GM18907 (cell line): ENCODE results near the gene CDC42EP5.

Source experiments
- ATAC-seq: cut with Tn5 transposase; IDR thresholded peaks from one replicate; pipeline ENCODE4 v1.9.1; 2021; ENCODE audit warnings: mild to moderate bottlenecking, moderate library complexity; ENCODE audit not compliant: unreplicated experiment

Gene CDC42EP5

DNA sequence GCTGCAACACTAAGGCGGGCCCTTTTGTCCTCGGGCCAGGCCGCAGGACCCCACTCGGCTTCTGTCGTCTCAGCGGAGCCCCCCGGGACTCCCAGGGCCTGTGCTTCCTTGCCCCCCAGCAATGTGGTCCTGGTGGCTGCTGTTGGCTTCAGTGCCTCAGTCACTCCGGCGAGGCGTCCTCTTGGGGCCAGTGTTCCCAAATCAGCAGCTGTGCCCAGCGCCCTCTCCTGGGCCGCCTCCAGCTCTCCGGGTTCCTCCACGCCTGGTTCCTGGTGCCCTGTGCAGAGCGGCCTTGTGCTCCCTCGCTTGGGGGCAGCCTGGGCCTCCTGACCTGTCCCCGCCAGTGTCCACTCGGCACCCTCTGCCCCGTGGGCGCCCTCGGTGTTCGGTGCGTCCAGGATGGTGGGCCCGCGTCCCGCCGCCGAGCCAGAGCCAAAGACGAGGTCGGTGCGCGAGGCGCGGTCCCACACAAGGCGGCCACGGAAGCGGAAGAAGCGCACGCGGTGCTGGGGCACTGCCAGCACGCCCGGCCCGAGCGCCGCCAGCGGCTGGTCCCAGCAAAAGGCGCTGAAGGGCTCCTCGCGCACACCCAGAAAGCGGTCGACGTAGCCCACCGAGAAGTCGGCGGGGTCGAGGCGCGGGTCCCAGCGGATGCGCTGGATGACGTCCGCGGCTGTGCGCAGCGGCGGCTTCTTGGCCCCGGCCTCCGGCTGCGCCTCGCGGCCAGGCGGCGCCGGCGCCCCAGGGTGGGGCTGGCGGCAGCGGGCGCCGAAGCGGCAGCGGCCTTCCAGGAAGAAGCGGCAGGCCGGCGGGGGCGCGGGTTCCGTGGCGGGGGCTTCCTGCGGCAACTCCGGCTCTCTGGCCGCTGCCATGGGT is 10.2 kb downstream of the CDC42EP5 start:
- ATAC-seq: peak; percentile 24

DNA sequence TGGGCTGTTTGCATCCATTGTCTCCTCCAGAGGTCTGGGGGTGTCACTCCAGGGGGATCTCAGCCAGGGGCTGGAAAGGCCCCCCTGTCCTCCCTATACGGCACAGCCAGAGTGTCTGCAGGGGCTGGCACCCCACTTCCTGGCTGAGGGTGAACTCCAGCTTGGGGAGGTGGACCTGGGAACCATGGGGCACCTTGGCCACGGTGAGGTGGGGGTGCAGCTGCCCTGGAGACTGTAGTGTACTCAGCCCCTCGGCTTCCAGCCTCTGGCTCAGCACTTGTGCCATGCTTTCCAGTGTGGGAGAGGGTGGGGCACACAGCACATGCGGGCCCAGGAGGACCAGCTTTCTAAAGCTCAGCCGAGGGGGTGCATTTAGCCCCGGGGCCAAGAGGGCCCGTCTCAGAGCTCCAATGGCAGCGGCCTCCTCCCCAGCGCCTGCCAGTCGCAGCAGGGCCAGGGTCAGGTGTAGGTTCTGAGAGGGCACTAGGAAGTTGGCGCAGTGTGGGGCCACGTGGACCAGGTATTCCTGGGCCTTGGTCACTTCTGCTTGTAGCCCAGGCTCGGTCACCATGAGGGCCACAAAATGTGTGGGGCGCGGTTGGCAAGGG is 10.9 kb downstream of the CDC42EP5 start:
- ATAC-seq: no peak

DNA sequence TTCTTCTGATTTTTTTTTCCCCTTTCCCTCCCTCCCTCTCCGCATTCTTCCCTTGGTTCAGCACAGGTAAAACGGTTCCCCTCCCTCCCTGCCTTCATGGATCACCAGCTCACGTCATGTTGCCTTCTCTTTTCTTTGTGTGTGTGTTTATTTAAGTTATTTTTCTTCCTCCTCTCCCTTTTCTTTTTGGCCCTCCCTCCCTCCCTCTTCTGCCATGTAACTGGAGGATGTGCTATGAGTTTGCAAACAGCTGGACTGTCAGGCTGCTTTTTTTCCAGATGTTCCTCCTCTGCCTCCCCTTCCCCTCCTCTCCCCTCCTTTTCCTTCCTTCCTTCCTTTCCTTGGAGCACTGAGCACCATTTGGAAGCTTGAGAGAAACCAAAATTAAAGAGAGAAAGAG is 11.5 kb downstream of the CDC42EP5 start:
- no peak for ATAC-seq

DNA sequence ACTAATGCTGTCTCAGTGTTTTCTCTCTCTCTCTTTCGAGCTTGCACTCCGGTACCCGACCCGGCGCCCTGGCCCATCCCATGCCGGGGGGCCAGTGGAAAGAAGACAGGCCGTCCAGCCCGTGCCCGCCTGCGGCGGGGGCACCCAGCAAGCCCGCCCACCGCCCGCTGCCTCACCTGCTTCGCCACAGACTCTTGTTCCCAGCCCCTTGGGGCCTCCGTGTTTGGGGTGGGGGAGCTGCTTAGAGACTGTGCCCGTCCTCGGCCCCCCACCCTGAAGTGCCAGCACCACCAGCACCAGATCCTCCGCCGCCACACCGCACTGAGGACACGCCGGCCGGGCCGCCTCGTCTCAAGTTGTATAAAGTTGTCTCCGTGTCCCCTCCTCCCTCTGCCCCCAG is 11.9 kb downstream of the CDC42EP5 start:
- ATAC-seq: no peak

DNA sequence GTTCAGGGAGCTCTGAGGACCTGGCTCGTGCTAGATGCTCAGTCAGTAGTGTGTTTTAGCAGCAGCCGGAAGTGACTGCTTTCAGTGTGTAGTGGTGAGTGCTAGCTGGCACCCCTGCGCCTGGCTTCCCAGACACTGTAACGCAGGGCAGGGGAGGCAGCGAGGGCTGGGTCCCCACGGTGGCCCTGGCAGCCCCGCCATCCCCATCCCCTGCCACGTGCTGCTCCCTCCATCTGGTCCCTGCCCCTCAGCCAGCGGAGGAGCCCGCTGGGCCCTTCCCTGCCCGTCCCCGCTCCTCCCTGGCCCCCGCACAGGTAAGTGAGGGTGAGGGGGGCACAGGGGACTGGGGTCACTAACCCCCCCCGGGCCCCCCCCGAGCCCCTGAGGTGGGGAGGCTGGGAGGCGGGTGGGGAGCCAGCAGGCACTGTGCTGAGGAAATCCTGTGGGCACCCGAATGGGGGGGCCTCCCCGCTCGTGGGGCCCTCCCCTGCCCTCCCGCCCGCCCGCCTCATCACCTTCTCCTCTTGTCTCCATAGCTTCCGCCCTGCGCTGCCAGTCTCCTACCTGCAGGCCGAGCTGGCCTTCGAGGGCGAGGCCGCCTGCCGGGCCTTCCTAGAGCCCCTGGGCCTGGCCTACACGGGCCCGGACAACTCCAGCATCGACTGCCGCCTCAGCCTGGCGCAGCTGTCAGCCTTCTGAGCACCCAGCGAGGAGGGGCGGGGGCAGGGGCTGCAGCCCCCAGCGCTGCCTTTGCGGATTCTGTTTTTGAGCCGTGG is 12.7 kb downstream of the CDC42EP5 start:
- ATAC-seq: no peak

DNA sequence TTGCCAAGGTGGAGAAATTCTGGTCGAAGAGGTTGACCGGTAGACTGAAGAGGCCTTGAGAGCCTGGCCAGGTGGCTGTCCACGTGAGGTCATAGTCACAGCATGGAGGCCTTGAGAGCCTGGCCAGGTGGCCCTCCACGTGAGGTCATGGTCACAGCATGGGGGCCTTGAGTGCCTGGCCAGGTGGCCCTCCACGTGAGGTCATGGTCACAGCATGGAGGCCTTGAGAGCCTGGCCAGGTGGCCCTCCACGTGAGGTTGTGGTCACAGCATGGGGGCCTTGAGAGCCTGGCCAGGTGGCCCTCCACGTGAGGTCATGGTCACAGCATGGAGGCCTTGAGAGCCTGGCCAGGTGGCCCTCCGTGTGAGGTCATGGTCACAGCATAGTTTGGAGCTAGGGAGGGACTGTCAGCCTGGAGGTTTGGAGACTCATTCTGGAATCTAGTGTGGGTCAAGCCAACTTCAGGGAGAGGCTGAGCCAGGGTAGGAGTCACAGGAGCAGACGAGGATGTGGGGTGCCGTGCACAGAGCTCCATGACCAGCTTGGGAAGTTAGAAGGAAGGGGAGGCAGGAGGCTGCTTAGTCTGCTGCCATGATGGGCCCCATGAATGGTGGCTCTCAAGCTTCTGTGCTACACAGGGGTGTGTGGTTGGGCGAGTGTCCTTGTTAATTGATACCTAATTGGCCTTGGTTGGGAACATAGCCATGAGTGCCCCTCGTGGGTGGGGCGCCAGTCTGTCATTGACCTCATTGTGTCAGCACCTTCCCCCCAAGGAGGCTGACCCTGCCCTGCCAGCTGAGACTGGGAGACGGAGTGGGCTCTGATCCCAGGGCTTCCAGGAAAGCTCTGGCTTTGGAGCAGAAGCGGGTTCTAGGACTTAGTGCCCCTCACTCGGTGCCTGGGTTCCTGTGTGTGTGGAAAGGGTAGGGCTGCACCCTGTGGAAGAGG is 13.5 kb downstream of the CDC42EP5 start:
- no peak for ATAC-seq

DNA sequence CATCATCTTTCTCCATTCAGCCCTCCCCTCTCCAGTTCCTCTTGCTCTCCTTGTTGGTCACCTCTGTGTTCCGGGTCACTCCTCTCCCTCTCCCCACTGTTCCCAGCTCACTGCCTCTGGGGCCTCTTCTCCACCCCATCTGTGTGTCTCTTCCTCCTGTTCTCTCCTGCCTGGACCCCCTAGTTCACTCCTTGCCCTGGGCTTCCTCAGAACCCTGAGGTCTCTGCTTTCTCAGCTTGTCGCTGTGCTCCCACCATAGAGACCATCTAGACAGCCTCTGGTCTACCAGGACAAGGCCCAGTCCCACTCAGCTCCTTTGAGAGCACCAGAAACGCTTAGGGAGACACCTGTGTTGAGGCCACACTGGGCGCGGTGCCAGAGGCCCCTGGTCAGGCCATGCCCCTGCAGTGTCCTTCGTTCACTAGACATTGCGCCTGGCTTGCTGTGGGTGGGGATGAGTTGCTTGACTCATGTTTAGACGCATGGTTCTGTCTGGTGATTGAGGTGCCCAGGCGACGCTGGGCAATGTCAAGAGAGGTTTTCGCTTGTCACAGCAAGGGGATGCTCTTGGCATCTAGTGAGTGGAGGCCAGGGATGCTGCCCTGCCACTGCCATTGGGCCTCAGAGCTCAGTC is 14.3 kb downstream of the CDC42EP5 start:
- ATAC-seq: no peak

DNA sequence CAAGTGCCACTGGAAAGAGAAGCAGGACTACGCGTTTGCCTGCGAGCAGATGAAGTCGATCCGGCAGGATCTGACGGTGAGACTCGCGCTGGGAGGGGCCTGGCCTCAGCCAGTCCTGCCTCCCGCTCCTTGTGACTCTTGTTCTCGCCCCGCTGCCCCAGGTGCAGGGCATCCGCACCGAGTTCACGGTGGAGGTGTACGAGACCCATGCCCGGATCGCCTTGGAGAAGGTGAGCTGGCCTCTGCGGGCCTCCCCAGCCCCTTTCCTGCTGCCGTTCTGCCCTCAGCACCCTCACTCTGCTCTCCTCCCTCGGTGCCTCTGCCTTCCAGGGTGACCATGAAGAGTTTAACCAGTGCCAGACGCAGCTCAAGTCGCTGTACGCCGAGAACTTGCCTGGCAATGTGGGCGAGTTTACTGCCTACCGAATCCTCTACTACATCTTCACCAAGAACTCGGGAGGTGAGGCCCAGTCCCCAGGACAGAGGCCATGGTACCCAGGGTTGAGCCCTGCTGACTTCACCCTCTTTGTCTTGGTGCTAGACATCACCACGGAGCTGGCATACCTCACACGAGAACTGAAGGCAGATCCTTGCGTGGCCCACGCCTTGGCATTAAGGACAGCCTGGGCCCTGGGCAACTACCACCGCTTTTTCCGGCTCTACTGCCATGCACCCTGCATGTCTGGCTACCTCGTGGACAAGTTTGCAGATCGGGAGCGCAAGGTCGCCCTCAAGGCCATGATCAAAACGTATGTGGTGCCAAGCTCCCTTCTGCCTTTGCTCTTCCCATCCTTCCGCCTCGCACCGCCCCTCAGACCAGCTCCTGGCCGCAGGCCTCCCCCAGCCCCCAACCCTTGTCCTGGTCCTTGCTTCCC is 15.1 kb downstream of the CDC42EP5 start:
- ATAC-seq: no peak

DNA sequence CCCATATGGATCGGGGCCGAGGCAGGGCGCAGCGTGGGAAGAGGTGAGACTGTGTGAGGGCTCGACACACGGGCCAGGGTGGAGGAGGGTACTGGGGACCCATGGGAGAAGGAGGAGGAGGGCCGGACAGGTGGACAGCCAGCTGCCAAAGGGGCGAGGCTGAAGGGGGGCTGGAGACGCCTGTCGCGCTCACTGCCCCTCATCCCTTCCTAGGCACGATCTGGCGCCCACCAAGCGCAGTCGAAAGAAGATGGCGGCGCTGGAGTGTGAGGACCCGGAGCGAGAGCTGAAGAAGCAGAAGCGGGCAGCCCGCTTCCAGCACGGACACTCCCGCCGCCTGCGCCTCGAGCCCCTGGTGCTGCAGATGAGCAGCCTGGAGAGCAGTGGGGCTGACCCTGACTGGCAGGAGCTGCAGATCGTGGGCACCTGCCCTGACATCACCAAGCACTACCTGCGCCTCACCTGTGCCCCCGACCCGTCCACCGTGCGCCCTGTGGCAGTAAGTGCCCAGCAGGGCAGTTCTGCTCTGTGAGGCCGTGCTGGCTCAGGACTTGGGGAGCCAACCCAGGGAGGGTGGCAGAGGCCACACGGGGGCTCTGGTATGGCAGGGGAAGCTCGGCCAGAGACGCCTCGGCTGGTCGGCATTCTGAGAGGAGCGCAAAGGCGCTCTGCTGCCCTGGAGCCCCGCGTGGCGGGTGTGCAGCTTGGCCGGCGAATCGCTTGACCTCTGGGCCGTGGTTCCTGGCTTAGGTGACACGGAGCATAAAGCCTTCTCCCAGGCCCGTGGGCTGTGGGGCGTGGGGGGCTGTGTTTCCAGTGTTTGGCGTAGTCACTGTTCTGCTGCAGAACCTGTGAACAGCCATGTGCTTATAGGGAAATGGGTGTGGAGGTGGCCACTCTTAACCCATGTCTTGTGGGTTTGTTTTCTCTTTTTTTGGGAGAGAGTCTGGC is 16.4 kb downstream of the CDC42EP5 start:
- ATAC-seq: no peak

DNA sequence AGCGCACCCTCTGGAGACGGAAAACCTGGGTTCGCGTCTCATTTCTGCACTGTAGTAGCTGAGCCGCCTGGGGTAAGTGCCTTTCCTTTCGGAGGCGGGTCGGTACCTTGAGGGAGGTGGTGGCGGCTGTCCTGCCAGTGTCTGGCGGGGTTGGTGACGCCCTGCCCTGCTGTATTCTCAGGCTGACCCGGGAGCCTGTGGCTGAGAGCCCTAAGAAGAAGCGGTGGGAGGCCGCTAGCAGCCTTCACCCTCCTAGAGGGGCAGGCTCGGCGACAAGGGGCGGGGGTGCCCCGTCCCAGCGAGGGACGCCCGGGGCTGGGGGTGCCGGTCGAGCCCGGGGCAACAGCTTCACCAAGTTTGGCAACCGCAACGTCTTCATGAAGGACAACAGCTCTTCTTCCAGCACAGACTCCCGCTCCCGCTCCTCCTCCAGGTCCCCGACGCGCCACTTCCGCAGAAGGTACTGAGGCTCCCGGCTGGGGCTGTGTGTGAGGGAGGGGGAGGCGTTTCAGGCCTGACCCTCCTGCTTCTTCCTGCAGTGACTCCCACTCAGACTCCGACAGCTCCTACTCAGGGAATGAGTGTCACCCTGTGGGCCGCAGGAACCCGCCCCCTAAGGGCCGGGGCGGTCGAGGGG is 17.2 kb downstream of the CDC42EP5 start:
- no peak for ATAC-seq

DNA sequence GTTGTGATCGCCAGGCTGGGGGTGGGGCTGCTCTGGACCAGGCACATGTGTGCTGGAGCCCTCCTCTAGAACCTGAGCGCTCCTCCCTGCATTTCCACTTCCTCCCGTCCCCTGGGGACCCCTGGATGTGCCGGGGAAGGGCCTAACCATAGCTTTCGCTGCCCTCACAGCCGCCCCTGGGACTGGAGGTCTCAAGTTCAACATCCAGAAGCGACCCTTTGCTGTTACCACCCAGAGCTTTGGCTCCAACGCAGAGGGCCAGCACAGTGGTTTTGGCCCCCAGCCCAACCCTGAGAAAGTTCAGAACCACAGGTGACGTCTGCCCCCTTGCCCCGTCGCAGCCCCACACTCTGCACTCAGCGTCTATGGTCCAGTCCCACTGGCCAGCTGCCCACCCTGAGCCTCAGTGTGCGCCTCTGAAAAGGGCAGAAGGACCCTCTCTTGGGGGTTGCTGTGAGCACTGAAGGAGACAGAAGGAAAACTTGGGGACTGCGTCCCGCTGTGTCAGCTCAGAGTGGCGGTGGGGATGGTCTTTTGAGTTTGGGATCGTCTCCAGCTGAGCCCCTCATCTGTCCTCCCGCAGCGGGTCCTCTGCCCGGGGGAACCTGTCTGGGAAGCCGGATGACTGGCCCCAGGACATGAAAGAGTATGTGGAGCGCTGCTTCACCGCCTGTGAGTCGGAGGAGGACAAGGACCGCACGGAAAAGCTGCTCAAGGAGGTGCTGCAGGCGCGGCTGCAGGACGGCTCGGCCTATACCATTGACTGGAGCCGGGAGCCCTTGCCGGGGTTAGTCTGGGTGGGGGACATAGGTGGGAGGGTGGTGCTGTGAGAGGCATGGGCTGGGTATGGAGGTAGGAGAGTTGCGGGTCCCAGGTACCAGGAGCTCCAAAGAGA is 18.1 kb downstream of the CDC42EP5 start:
- ATAC-seq: no peak

DNA sequence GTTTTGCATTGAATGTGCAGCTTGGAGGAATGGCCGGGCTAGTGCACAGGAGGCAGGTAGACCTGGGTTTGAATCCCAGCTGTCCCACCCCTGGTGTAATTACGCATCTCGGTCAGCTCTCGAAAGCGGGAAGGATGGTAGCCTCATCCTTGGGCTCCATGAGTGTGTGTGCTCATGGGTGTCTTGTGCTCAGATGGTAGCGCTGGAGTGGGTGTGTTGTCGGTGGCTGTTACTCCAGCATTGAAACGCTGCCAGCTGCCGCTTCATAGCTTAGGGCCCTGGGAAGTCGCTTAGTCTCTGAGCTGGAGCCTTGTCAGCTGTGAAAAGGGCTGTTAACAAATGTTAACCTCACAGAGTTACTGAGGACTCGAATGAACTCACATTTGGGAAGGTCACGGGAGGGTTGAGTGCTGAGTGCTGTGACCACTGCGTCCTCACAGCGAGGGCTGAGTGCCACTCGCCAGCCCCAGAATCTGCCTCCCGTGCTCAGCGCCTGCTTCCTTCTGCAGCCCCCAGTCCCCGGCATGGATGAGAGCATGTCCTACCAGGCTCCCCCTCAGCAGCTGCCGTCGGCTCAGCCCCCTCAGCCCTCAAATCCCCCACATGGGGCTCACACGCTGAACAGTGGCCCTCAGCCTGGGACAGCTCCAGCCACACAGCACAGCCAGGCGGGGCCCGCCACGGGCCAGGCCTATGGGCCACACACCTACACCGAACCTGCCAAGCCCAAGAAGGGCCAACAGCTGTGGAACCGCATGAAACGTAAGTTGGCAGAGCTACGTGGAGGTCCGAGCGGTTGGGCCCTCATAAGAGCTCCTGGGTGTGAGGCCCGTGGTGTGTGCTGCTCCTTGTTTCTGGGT is 18.9 kb downstream of the CDC42EP5 start:
- ATAC-seq: no peak

DNA sequence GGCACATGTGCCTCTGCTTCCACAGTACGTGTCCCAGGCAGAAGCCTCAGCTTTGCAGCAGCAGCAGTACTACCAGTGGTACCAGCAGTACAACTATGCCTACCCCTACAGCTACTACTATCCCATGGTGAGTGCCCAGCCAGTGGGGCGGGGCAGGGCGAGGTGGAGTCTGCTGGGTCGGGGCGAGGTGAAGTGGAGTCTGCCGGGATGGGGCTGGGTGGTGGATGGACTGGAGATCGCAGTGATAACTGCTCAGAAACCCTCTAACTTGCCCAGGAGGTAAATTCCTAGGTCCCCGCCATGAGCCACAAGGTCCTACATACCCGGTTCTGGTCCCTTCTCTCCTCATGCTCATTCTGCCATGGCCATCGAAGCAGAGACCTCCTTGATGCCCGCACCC is 20.5 kb downstream of the CDC42EP5 start:
- no peak for ATAC-seq

DNA sequence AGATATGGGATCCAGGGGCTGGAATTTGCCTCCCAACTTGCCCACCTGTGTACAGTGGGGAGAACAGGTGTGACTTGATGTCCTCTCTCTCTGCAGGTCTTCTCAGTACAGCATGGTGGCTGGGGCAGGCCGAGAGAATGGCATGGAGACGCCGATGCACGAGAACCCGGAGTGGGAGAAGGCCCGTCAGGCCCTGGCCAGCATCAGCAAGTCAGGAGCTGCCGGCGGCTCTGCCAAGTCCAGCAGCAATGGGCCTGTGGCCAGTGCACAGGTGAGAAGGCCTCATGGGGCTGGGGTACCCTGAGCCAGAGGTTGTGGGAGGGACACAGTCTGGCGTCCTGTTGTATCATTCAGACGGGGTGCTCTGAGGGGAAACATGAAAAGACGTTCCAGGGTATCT is 21.1 kb downstream of the CDC42EP5 start:
- ATAC-seq: no peak

DNA sequence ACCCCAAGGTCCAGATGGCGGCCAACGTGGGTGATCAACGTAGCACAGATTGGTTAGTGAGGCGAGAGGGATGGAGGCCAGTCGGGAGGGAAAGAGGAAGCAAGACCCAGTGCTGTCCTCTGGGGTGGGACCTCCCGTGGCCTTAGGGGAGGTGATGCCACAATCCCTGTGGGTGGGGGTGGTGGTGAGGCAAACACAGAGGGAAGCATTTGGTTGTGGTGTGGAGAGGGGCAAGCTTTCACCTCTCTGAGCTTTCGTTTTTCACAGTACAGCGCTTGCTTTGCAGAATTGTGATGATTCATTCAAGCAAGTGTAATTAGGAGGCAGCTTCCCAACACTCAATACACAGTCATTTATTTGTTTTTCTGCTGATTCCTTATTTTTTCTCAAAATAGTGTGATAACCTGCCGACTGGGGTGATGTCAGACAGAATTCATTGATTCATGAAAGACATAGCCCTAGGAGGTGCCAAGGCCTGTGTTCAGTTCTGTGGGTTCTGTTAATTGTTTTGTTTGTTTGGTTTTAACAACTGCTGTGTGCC is 21.7 kb downstream of the CDC42EP5 start:
- no peak for ATAC-seq
